Adipocyte (in vitro differentiated cells): ENCODE data around the gene ASB12.

Experiments used
- DNase-seq: peaks from one replicate; pipeline ENCODE4 v3.0.0-alpha.2; 2015; ENCODE audit warnings: low read depth
- H3K27me3 ChIP-seq: replicated peaks from 2 replicates; pipeline ENCODE4 v1.7.0; 2013; ENCODE audit warnings: mild to moderate bottlenecking, low read length, moderate library complexity; ENCODE audit not compliant: control insufficient read depth, insufficient read depth
- H3K36me3 ChIP-seq: 2 replicates; pipeline ENCODE4 v1.7.0; 2013; ENCODE audit warnings: low read length, mild to moderate bottlenecking, moderate library complexity; ENCODE audit not compliant: control insufficient read depth, insufficient read depth, severe bottlenecking
- H3K4me1 ChIP-seq: 2 replicates; pipeline ENCODE4 v1.7.0; 2013; ENCODE audit warnings: mild to moderate bottlenecking, low read length, moderate library complexity; ENCODE audit not compliant: control insufficient read depth, insufficient read depth
- H3K4me3 ChIP-seq: 2 replicates; pipeline ENCODE4 v1.7.0; 2013; ENCODE audit warnings: mild to moderate bottlenecking, low read length, moderate library complexity
- H3K9ac ChIP-seq: 2 replicates; pipeline ENCODE4 v1.7.0; 2013; ENCODE audit warnings: mild to moderate bottlenecking, low read length, moderate library complexity
- H3K9me3 ChIP-seq: 2 replicates; pipeline ENCODE4 v1.7.0; 2013; ENCODE audit warnings: mild to moderate bottlenecking, low read length, moderate library complexity; ENCODE audit not compliant: control insufficient read depth

Gene ASB12

DNA sequence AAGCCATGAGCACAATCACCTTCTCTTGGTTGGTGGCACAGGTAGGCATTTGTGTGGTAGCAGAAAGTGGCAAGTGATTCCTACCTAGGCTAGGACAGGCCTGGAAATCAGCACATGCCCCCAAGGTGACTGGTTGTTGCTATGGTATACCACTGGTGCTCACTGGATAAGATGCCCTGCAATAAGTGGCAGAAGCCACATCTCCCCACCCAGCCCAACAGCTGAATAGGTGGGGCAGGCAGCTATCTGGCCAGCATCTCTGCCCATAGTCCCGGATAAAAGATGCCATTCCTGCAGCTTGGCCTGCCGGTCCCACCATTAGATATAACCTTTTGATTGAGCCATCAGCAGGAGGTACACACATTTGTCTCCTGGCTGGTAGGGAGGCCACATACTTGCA lies 46.0 kb downstream of the ASB12 start:
- Histone ChIP-seq H3K4me3 (no peak overlapping the region), H3K9ac (no peak overlapping the region), H3K27me3 (peaks cover 8% of the 10 kb centered on the region), H3K36me3 (no peaks in the 10 kb centered on the region), H3K4me1 (no peaks in the 10 kb centered on the region), H3K9me3 (no peaks in the 10 kb centered on the region)
- DNase-seq, result no peak

DNA sequence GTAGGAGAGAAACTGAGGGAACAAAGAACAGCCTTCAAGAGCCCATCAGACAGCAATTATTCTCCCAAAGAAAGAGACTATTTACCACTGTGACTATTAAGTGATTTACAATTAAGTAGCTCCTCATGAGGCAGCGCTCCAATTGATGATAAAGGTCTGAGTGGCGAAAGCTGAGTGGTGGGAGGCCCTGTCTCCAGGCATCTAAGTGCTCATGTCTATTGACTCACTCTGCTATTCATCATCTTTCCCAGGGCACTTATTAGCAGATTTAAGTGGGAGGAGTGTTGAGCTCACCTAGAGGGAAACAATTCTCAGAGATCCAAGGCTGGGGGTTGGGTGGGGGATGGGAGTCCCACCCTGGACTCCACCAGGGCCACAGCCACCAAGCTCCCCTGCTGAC lies 48.2 kb downstream of the ASB12 start:
- Histone ChIP-seq H3K4me3 (no peak overlapping the region), H3K27me3 (peaks cover 8% of the 10 kb centered on the region), H3K9me3 (peaks cover 3% of the 10 kb centered on the region), H3K36me3 (no peaks in the 10 kb centered on the region), H3K9ac (no peak overlapping the region), H3K4me1 (no peaks in the 10 kb centered on the region)
- no peak for DNase-seq

DNA sequence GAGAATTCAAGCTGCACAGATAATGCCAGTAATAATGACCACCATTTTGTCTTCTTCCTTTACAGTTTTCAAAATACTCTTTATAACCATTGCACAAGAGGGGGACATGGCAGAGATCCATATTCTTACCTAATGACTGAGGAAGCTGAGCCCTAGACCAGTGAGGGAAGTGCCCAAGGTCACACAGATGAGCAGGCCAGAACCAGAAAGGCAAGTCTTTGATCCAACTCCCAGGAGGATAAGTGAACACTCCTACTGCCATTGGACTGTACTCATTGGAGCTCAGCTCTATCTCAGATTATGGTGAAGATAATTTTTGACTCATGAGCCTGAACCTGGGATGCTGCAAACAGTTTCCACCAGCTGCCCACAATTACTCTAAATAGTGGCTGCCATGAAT lies 53.5 kb downstream of the ASB12 start:
- no peak for DNase-seq

More for the DNA sequence above, 53.5 kb downstream of the ASB12 start:
- Histone ChIP-seq H3K4me3 (no peak overlapping the region), H3K4me1 (no peaks in the 10 kb centered on the region), H3K36me3 (no peaks in the 10 kb centered on the region), H3K9ac (no peak overlapping the region), H3K27me3 (peaks cover 9% of the 10 kb centered on the region), H3K9me3 (peaks cover 3% of the 10 kb centered on the region)
